Smooth muscle cell (in vitro differentiated cells): ENCODE data around the gene MEGF8. TPM values are rescaled to one million over a fixed set of nuclear protein-coding genes. Genes with fewer than 3 reads are reported as not detected.

ENCODE experiments used
- DNase-seq: peaks from one replicate; lab custom pipeline; 2025; ENCODE audit not compliant: unreplicated experiment; lab: John Stamatoyannopoulos, UW
- H2AFZ ChIP-seq: fragments of 200-600 bp; sonication (generic); 2 replicates; pipeline ENCODE4 v1.6.0; 2016; ENCODE audit warnings: antibody characterized with exemption, low read depth, mild to moderate bottlenecking
- H3F3A ChIP-seq: fragments of 200-600 bp; sonication (generic); 2 replicates; pipeline ENCODE4 v1.6.0; 2017; ENCODE audit warnings: antibody characterized with exemption, low read depth
- H3K27ac ChIP-seq: fragments of 200-600 bp; sonication (generic); 2 replicates; pipeline ENCODE4 v1.5.1; 2016; ENCODE audit warnings: low read depth, mild to moderate bottlenecking
- H3K27me3 ChIP-seq: fragments of 200-600 bp; sonication (generic); 2 replicates; pipeline ENCODE4 v1.6.1; 2016; ENCODE audit warnings: low read depth, mild to moderate bottlenecking
- H3K36me3 ChIP-seq: fragments of 200-600 bp; sonication (generic); 2 replicates; pipeline ENCODE4 v1.5.1; 2016; ENCODE audit warnings: low read depth
- H3K4me1 ChIP-seq: fragments of 200-600 bp; sonication (generic); 2 replicates; pipeline ENCODE4 v1.5.1; 2016; ENCODE audit warnings: low read depth
- H3K4me2 ChIP-seq: fragments of 200-600 bp; sonication (generic); 2 replicates; pipeline ENCODE4 v1.6.0; 2016; ENCODE audit warnings: mild to moderate bottlenecking
- H3K4me3 ChIP-seq: fragments of 200-600 bp; sonication (generic); 2 replicates; pipeline ENCODE4 v1.5.1; 2016; ENCODE audit warnings: mild to moderate bottlenecking
- H3K79me2 ChIP-seq: fragments of 200-600 bp; sonication (generic); 2 replicates; pipeline ENCODE4 v1.6.0; 2016; ENCODE audit warnings: low read depth, mild to moderate bottlenecking
- H3K9ac ChIP-seq: fragments of 200-600 bp; sonication (generic); 2 replicates; pipeline ENCODE4 v1.6.0; 2016; ENCODE audit warnings: low read depth
- H3K9me3 ChIP-seq: fragments of 200-600 bp; sonication (generic); replicated peaks from 2 replicates; pipeline ENCODE4 v1.5.1; 2016; ENCODE audit warnings: low read depth
- H4K20me1 ChIP-seq: fragments of 200-600 bp; sonication (generic); 2 replicates; pipeline ENCODE4 v1.6.0; 2016; ENCODE audit warnings: low read depth
- WGBS: methylation state at CpG from one replicate; pipeline ENCODE4 v1.1.7; 2016; ENCODE audit warnings: low lambda C conversion rate; 5-methylcytosine and 5-hydroxymethylcytosine counted together
- polyA plus RNA-seq: library from polyadenylated mRNA; unstranded; fragments of >200 nt; fragmentation: Nextera tagmentation; extraction: Ambion mirVana; gene quantifications from 2 replicates; pipeline ENCODE4 v1.2.1, GENCODE V29; 2016
- total RNA-seq: library from RNA; depleted of rRNA; stranded (reverse); fragments of >200 nt; gene quantifications from 2 replicates; pipeline ENCODE4 v1.2.3, GENCODE V29; 2014
- TF ChIP-seq, protein P1 (sequence below): fragments of 200-600 bp; sonication (generic); IDR thresholded peaks from 2 replicates; pipeline ENCODE4 v1.5.1; 2017; ENCODE audit warnings: borderline replicate concordance, mild to moderate bottlenecking, antibody characterized with exemption; ENCODE audit not compliant: insufficient read depth, poor library complexity, severe bottlenecking

The MEGF8 gene
- total and polyA plus RNA-seq, 2 experiments from 2014 or later, result 8.2 to 16.4 TPM

DNA sequence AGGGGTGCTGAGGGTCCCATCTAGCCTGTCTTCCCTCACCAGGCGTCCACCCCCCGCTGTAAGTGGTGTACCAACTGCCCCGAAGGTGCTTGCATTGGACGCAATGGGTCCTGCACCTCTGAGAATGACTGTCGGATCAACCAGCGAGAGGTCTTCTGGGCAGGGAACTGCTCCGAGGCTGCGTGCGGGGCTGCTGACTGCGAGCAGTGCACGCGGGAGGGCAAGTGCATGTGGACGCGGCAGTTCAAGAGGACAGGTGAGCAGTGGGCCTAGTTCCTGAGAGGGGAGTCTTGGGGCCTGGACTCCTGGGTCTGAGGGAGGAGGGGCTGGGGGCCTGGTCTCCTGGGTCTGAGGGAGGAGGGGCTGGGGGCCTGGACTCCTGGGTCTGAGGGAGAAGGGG lies 36.9 kb downstream of the MEGF8 start:
- Histone ChIP-seq H3K36me3 (peaks cover 6% of the 10 kb centered on the region), H3K4me1 (no peaks in the 10 kb centered on the region)
- no peak for DNase-seq

DNA sequence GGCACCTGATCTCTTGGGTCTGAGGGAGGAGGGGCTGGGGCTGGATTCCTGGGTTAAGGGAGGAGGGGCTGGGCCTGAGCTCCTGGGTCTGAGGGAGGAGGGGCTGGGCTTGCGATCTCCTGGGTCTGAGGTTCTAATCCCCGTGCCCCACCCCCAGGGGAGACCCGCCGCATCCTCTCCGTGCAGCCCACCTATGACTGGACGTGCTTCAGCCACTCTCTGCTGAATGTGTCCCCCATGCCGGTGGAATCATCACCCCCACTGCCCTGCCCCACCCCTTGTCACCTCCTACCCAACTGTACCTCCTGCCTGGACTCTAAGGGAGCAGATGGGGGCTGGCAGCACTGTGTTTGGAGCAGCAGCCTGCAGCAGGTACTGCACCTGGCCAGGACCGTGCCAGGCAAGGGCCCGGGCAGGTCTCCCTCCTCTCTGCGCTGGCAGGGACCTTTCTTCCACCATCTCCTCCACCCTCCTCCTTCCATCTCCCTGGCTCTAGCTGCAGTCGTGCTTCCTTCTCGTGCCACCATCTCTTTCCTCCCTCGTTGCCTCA lies 37.5 kb downstream of the MEGF8 start:
- Histone ChIP-seq H3K27ac (no peak overlapping the region), H2AFZ (no peak overlapping the region), H3K4me1 (no peaks in the 10 kb centered on the region), H3K9me3 (no peaks in the 10 kb centered on the region), H3K9ac (no peak overlapping the region), H3K36me3 (peaks cover 6% of the 10 kb centered on the region), H3K4me3 (no peak overlapping the region), H3K4me2 (no peak overlapping the region), H3K27me3 (no peaks in the 10 kb centered on the region), H3K79me2 (no peaks in the 10 kb centered on the region), H3F3A (no peaks in the 10 kb centered on the region), H4K20me1 (no peaks in the 10 kb centered on the region)
- no peak for DNase-seq
- TF ChIP-seq, protein P1, sequence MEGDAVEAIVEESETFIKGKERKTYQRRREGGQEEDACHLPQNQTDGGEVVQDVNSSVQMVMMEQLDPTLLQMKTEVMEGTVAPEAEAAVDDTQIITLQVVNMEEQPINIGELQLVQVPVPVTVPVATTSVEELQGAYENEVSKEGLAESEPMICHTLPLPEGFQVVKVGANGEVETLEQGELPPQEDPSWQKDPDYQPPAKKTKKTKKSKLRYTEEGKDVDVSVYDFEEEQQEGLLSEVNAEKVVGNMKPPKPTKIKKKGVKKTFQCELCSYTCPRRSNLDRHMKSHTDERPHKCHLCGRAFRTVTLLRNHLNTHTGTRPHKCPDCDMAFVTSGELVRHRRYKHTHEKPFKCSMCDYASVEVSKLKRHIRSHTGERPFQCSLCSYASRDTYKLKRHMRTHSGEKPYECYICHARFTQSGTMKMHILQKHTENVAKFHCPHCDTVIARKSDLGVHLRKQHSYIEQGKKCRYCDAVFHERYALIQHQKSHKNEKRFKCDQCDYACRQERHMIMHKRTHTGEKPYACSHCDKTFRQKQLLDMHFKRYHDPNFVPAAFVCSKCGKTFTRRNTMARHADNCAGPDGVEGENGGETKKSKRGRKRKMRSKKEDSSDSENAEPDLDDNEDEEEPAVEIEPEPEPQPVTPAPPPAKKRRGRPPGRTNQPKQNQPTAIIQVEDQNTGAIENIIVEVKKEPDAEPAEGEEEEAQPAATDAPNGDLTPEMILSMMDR, result no peak
- 96% methylated on average over 13 of the region's 13 CpGs for WGBS

More for the DNA sequence above, 36.9 kb downstream of the MEGF8 start:
- Histone ChIP-seq H3K9me3 (no peaks in the 10 kb centered on the region), H3K4me3 (no peak overlapping the region), H2AFZ (no peak overlapping the region), H3K79me2 (no peaks in the 10 kb centered on the region), H3F3A (no peaks in the 10 kb centered on the region), H3K27me3 (no peaks in the 10 kb centered on the region), H3K9ac (no peak overlapping the region), H3K4me2 (no peak overlapping the region), H4K20me1 (no peaks in the 10 kb centered on the region), H3K27ac (no peak overlapping the region)
- TF ChIP-seq, protein P1, result no peak
- 98% methylated on average over 14 of the region's 14 CpGs for WGBS

GRCh38 chr19:42363614-42364346 lies 38.3 kb downstream of the MEGF8 start:
- H3K79me2 ChIP-seq, result no peaks in the 10 kb centered on the region
- TF ChIP-seq, protein P1, result no peak
- WGBS, result 95% methylated on average over 17 of the region's 17 CpGs

More at GRCh38 chr19:42363614-42364346, 38.3 kb downstream of the MEGF8 start:
- H3K4me3 ChIP-seq, result no peak overlapping the region
- no peaks in the 10 kb centered on the region for H3K27me3 ChIP-seq
- H3K27ac ChIP-seq, result no peak overlapping the region
- no peaks in the 10 kb centered on the region for H3K9me3 ChIP-seq
- no peaks in the 10 kb centered on the region for H4K20me1 ChIP-seq
- no peak overlapping the region for H3K4me2 ChIP-seq
- H2AFZ ChIP-seq, result no peak overlapping the region
- DNase-seq, result no peak
- H3K36me3 ChIP-seq, result peaks cover 6% of the 10 kb centered on the region
- no peak overlapping the region for H3K9ac ChIP-seq
- no peaks in the 10 kb centered on the region for H3F3A ChIP-seq
- no peaks in the 10 kb centered on the region for H3K4me1 ChIP-seq
